Gastrocnemius medialis (tissue), 4 donors: ENCODE measurements around the gene CDH20.

ENCODE experiments used
- POLR2A ChIP-seq, 2 donors: fragments of 450-650 bp; IDR thresholded peaks; one replicate each; pipeline ENCODE4 v1.6.1; 2017; ENCODE audit warnings: antibody characterized with exemption in 2 of 2, mild to moderate bottlenecking in 2 of 2, moderate library complexity in 2 of 2
- TF ChIP-seq, protein P1 (sequence below), 5 experiments: fragments of 450-650 bp in 3 of 5; fragments of 200-600 bp in 2 of 5; sonication (generic) in 2 of 5; IDR thresholded peaks in 4 of 5; conservative IDR thresholded peaks in 1 of 5; 1 replicate in 4 of 5; 2 replicates in 1 of 5; pipeline ENCODE4 v1.5.1; 2016 to 2019; ENCODE audit warnings: antibody characterized with exemption in 5 of 5, mild to moderate bottlenecking in 3 of 5, moderate library complexity in 3 of 5

DNA sequence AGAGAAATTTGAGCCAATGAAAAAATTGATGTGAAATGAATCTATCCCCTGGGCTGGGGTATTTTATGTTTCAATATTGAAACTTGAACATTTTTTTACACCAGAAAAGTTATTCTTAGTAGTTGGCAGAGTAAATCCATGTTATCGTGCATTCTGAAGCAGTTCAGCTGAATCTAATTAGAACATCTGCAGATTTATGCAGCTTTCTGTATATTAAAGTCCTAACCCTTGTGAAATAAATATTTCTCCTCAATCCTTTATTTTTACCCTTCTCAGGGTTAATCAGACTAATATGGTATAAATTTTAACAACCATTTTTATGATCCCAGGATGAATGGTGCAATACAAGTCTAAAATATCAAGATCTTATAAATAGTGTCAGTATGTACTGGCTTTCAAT lies 69.5 kb downstream of the CDH20 start:
- TF ChIP-seq, protein P1, sequence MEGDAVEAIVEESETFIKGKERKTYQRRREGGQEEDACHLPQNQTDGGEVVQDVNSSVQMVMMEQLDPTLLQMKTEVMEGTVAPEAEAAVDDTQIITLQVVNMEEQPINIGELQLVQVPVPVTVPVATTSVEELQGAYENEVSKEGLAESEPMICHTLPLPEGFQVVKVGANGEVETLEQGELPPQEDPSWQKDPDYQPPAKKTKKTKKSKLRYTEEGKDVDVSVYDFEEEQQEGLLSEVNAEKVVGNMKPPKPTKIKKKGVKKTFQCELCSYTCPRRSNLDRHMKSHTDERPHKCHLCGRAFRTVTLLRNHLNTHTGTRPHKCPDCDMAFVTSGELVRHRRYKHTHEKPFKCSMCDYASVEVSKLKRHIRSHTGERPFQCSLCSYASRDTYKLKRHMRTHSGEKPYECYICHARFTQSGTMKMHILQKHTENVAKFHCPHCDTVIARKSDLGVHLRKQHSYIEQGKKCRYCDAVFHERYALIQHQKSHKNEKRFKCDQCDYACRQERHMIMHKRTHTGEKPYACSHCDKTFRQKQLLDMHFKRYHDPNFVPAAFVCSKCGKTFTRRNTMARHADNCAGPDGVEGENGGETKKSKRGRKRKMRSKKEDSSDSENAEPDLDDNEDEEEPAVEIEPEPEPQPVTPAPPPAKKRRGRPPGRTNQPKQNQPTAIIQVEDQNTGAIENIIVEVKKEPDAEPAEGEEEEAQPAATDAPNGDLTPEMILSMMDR (IDR thresholded peaks at IDR 0.05 in 4 of 5, conservative IDR thresholded peaks at IDR 0.05 in 1 of 5) = no peak
- no peak for TF ChIP-seq POLR2A (IDR thresholded peaks at IDR 0.05)
